Anterior cingulate cortex (tissue), 58 donors: ENCODE data around the gene EPHX1.
A peak's percentile ranks its signal among the peaks of the same experiment; 100 is the strongest.
"Not testable (repeated sequence)": the region's sequence is repeated elsewhere in the genome, so short reads cannot be mapped to it uniquely, and the experiment has no call there.

Experiments
- DNase-seq, 58 donors: peaks; one replicate each; lab custom pipeline; 2025; lab: John Stamatoyannopoulos, UW

The EPHX1 gene

DNA sequence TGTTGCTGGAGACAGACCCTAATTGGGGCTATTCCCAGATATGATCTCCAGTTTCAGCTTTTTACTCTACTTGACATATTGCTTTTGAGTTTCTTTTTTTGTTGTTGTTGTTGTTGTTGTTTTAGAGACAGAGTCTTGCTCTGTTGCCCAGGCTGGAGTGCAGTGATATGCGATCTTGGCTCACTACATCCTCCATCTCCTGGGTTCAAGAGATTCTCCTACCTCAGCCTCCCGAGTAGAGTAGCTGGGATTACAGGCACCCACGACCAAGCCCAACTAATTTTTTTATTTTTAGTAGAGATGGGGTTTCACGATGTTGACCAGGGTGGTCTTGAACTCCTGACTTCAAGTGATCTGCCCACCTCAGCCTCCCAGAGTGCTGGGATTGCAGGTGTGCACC, 33.6 kb upstream of the EPHX1 start:
- no peak for DNase-seq

GRCh38 chr1:225777058-225777582, 32.8 kb upstream of the EPHX1 start:
- DNase-seq: no peak

DNA sequence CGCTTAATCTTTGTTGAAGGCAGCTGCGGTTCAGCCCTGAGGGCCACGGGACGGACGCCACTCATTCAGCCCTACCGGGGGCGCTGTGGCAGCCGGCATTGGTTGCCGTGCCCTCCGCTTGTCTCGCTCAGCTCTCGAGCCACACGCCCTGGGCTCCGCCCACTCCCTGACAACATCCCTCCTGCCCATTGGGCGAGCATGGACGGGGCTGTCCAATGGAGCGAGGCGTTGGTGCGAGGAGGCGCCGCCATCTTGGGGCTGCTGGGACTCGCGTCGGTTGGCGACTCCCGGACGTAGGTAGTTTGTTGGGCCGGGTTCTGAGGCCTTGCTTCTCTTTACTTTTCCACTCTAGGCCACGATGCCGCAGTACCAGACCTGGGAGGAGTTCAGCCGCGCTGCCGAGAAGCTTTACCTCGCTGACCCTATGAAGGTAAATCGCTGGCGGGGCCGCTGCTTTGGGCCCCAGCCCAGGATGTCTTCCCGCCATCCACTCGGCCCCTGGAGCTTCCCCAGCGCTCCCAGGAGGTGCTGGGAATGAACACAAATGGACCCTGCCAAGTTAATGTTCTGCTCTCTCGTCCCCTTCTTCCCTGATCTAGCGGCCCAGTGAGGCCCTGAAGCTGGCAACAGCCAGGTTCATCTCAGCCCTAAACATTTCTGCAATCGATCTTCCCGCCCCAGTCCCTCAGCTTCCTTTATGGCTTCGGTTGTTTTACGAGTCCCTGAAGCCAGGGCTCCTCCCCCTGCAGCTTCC, 32.2 kb upstream of the EPHX1 start, which contains the start of gene SRP9:
SRP9 (plus strand) TSS at position 244 of the 754 bp plus-strand sequence; CDS start at position 359, 115 bp downstream.
- DNase-seq: peak; percentile 78 to 99 (median 97)

- no peak for DNase-seq
Measured at GRCh38 chr1:225778337-225778669, 31.6 kb upstream of the EPHX1 start.

GRCh38 chr1:225779165-225779564, 30.8 kb upstream of the EPHX1 start:
- not testable (repeated sequence) for DNase-seq

GRCh38 chr1:225780134-225780533, 29.8 kb upstream of the EPHX1 start:
- DNase-seq: no peak

GRCh38 chr1:225780630-225781029, 29.3 kb upstream of the EPHX1 start:
- DNase-seq: no peak

GRCh38 chr1:225789142-225789541, 20.8 kb upstream of the EPHX1 start:
- not testable (repeated sequence) for DNase-seq

DNA sequence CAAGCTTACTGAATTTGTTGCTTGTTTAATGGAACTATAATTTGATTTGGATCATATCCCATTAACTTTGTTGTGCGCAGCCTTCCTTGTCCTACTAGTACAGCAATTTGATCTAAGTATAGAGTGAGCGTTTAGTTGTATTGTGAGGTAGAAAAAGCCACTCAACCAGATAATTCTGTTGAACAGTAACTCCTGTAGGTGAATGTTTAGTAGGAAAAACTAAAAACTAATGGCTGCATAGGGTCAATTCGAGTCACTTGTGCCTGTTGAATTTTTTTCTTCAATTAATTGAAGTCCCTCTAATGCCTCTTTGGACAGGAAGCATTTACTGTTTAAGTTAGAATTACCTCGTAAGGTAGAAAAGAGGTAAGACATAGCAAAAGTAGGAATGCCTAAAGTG, 15.0 kb upstream of the EPHX1 start:
- no peak for DNase-seq

DNA sequence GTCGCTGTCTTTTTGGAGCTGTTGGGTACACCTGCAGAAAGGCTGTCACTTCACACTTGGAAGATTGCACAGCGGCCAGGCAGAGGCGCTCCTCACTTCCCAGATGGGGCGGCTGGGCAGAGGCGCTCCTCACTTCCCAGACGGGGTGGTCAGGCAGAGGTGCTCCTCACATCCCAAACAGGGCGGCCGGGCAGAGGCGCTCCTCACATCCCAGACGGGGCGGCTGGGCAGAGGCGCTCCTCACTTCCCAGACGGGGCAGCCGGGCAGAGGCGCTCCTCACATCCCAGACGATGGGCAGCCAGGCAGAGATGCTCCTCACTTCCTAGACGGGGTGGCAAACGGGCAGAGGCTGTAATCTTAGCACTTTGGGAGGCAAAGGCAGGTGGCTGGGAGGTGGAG, 13.8 kb upstream of the EPHX1 start:
- DNase-seq: not testable (repeated sequence)

GRCh38 chr1:225801146-225801545, 8.8 kb upstream of the EPHX1 start:
- not testable (repeated sequence) for DNase-seq

GRCh38 chr1:225806249-225806648, 3.7 kb upstream of the EPHX1 start:
- DNase-seq: no peak

- not testable (repeated sequence) for DNase-seq
Measured at GRCh38 chr1:225806736-225807135, 3.2 kb upstream of the EPHX1 start.

- no peak for DNase-seq
Measured at GRCh38 chr1:225808136-225808535, 1.8 kb upstream of the EPHX1 start.

DNA sequence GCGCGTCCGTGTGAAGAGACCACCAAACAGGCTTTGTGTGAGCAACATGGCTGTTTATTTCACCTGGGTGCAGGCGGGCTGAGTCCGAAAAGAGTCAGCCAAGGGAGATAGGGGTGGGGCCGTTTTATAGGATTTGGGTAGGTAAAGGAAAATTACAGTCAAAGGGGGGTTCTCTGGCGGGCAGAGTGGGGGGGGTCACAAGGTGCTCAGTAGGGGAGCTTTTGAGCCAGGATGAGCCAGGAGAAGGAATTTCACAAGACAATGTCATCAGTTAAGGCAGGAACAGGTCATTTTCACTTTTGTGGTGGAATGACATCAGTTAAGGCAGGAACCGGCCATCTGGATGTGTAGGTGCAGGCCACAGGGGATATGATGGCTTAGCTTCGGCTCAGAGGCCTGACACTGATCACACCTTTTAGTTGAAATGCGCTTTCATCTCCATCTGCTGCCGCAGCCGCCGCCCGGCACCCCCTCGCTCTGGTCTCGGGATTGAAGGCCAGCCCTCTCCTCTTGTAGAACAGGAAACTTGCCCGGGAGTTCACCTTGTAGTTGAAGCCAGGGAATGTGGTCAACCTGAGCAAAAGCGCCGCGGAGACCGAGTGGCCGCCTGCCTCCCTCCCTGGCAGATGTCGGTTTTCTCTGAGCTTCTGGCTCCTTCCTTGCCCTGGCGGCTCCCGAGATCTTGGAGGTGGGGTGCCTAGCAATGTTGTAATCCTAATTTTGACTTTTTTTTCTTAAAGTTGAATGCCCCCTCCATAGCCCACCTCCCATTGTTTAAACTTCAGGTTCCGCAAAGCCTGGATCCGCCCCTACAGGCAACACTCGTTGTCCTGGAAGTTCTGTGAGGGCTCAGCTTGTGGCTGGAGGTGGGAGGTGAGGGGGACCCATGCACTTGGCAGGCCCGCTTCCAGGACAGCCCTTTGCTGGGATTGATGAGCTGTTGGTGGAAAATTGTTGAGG, 935 bp downstream of the EPHX1 start:
- peak in 4 of 58 donors; percentile 12 to 32 (median 28) for DNase-seq

DNA sequence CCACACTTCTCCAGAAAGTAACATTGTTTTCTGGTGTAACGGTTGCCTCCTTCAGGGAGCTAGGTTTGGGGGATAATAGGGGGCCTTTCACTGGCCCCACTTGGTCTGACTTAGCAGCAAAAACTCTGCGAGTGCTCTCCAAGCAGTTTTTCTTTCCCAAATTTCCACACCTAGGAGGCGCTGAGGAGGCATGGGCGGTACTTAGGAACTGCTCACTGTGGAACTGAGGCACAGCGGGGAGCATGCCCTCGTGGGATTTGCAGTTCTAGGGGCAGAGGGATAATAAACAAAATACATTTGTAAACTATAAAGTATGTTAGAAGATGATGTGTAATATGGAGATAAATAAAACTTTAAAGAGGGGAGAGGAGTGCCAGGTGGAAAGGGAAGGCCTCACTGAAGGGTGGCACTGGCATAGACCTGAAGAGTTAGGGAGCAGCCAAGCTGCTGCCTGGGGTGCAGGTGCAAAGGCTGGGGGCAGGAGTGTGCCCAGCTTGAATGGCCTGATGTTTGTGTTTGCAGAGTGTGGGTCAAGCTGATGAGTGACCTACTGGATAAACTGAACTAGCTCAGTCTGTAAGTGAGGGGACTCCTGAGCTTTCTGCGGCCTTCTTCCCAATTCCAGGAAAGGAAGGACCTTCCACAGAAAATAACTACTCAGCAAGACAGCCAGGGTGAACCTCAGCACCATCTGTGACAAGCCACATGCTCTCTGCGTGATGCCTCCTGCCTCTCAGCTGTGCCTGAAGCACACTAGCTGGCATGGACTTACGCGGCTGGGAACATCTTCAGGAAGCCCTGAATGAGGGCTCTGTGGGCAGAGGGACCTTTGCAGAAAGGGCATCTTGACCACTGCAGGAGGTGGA, 1.9 kb downstream of the EPHX1 start:
- DNase-seq: peak in 5 of 58 donors; percentile 14 to 34 (median 22)

DNA sequence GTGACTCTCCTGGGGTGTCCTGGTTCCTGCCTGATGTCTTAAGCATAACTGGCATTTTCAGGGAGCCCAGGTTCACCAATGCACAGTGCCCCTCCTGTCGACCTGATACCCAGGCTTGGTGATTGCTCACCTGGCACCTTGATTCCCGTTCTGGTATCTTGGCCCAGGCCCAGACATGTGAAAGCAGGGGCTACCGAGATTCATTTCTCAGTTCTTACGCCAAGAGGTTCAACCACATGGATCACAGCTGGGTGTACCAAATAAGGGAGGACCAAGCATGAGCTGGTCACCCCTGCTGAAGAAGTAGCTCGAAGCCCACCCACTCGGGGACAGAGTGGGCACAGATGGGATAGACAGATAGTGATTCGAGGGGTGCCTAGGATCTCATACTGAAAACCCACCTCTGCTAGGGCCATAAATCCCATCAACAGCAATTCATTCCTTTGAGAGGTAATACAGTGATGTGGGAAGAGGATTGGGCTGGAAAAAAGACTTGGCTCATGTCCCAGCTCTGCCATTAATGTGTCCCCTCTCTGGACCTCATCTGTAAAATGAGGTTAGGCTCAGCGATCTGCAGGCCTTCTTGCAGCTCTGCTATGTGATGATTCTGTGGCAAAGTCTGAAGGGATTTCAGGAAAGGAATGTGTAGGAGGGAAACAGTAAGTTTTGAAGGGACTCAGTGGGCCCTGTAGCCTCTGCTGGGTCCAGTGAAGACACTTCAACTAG, 2.7 kb downstream of the EPHX1 start:
- DNase-seq: no peak

- DNase-seq: no peak
Measured at GRCh38 chr1:225813214-225813964, 3.5 kb downstream of the EPHX1 start.

- DNase-seq: no peak
Measured at GRCh38 chr1:225814381-225814780, 4.5 kb downstream of the EPHX1 start.
